Right atrium auricular region (tissue), 2 donors: ENCODE data around the gene SPTAN1. TPM values are rescaled to one million over a fixed set of nuclear protein-coding genes. Genes with fewer than 3 reads are reported as not detected.

Experiments
- DNase-seq: peaks from one replicate; pipeline ENCODE4 v3.0.0-alpha.2; 2019; ENCODE audit warnings: low spot score
- H3K27ac ChIP-seq, 2 donors: fragments of 200-600 bp; sonication (generic); 1 replicate in 1 of 2; 2 replicates in 1 of 2; pipeline ENCODE4 v1.5.1; 2016 to 2019
- H3K27me3 ChIP-seq, 2 donors: fragments of 200-600 bp; sonication (generic); one replicate each; pipeline versions ENCODE4 v1.5.1 to v1.6.0; 2017 to 2019
- H3K36me3 ChIP-seq: fragments of 200-600 bp; sonication (generic); one replicate; pipeline ENCODE4 v1.5.1; 2016
- H3K4me1 ChIP-seq, 2 donors: fragments of 200-600 bp; sonication (generic); one replicate each; pipeline versions ENCODE4 v1.5.1 to v1.6.0; 2017 to 2019
- H3K4me3 ChIP-seq, 2 donors: fragments of 200-600 bp; sonication (generic); 1 replicate in 1 of 2; 2 replicates in 1 of 2; pipeline ENCODE4 v1.5.1; 2017 to 2019; ENCODE audit warnings: mild to moderate bottlenecking in 1 of 2, moderate library complexity in 1 of 2
- H3K9me3 ChIP-seq, 2 donors: fragments of 200-600 bp; sonication (generic); one replicate each; pipeline ENCODE4 v1.5.1; 2019
- CTCF ChIP-seq, 2 donors: fragments of 200-600 bp; sonication (generic); IDR thresholded peaks; one replicate each; pipeline ENCODE4 v1.5.1; 2019; ENCODE audit warnings: antibody characterized with exemption in 2 of 2
- total RNA-seq, 2 donors: library from RNA; depleted of rRNA; stranded (reverse); fragments of >200 nt; gene quantifications; one replicate each; pipeline ENCODE4 v1.1.0, GENCODE V29; 2016

Gene SPTAN1
- total RNA-seq, 2 donors from 2014 or later, result 233 to 270 TPM

GRCh38 chr9:128587453-128587852 lies 35.1 kb downstream of the SPTAN1 start:
- DNase-seq, result no peak
- H3K4me3 ChIP-seq, result no peak overlapping the region
- no peak overlapping the region for H3K27ac ChIP-seq
- no peaks in the 10 kb centered on the region for H3K27me3 ChIP-seq
- H3K9me3 ChIP-seq, result no peaks in the 10 kb centered on the region
- TF ChIP-seq CTCF (IDR thresholded peaks at IDR 0.05), result no peak
- H3K4me1 ChIP-seq, result no peaks in the 10 kb centered on the region
- H3K36me3 ChIP-seq, result peaks cover 98% of the 10 kb centered on the region

- Histone ChIP-seq H3K4me3 (no peak overlapping the region), H3K4me1 (no peaks in the 10 kb centered on the region), H3K27me3 (no peaks in the 10 kb centered on the region), H3K36me3 (peaks cover 98% of the 10 kb centered on the region), H3K9me3 (no peaks in the 10 kb centered on the region), H3K27ac (no peak overlapping the region)
- no peak for DNase-seq
- no peak for TF ChIP-seq CTCF (IDR thresholded peaks at IDR 0.05)
Measured at GRCh38 chr9:128588581-128589233, 36.3 kb downstream of the SPTAN1 start.

- Histone ChIP-seq H3K4me1 (no peaks in the 10 kb centered on the region), H3K4me3 (no peak overlapping the region), H3K27me3 (no peaks in the 10 kb centered on the region), H3K9me3 (no peaks in the 10 kb centered on the region), H3K36me3 (peaks cover 97% of the 10 kb centered on the region), H3K27ac (no peak overlapping the region)
- DNase-seq, result no peak
- no peak for TF ChIP-seq CTCF (IDR thresholded peaks at IDR 0.05)
Measured at GRCh38 chr9:128593039-128593438, 40.7 kb downstream of the SPTAN1 start.

DNA sequence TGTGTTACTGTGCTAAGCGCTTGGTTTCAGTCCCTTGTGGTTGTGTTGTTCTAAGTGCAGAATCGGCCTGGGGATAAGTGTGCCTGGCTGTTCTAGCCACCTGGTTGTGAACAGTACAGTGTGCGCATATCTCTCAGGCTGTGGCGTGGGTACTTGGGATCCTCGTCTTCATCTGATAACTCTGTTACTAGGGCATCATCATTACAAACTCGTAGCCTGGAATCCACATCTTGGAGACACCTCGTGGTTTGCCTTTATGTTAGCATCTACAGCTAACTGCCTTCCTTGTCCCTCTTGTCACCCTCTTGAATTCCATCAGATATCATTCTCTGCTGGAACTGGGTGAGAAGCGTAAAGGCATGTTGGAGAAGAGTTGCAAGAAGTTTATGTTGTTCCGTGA lies 41.5 kb downstream of the SPTAN1 start:
- DNase-seq, result no peak
- Histone ChIP-seq H3K36me3 (peaks cover 97% of the 10 kb centered on the region), H3K4me3 (no peak overlapping the region), H3K27me3 (no peaks in the 10 kb centered on the region), H3K4me1 (no peaks in the 10 kb centered on the region), H3K27ac (no peak overlapping the region), H3K9me3 (no peaks in the 10 kb centered on the region)
- TF ChIP-seq CTCF (IDR thresholded peaks at IDR 0.05), result no peak

- H3K9me3 ChIP-seq, result no peaks in the 10 kb centered on the region
- no peaks in the 10 kb centered on the region for H3K4me1 ChIP-seq
- no peak overlapping the region for H3K4me3 ChIP-seq
- DNase-seq, result no peak
- no peak overlapping the region for H3K27ac ChIP-seq
- peaks cover 99% of the 10 kb centered on the region for H3K36me3 ChIP-seq
- no peak for TF ChIP-seq CTCF (IDR thresholded peaks at IDR 0.05)
- no peaks in the 10 kb centered on the region for H3K27me3 ChIP-seq
Measured at GRCh38 chr9:128595471-128595870, 43.1 kb downstream of the SPTAN1 start.

DNA sequence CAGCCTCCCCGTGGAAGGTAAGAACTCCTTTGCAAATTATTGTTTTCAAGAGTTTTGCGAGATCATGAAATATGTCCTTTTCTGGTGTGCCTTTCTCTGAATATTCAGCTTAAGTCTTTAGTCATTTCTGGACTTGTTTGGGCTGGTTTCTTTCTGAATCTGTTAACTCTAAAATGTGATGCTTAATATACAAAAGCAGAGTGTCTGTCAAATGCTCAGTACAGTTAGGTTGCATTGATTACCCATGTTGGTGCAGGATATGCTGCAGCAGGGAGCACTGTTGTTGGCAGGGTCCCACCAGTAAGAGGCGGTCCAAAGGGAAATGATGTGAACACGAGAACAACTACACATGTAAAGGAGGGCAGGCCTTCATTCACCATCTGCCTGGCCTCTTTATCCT lies 47.7 kb downstream of the SPTAN1 start:
- peaks cover 95% of the 10 kb centered on the region for H3K36me3 ChIP-seq
- no peaks in the 10 kb centered on the region for H3K27me3 ChIP-seq
- no peak overlapping the region for H3K4me3 ChIP-seq
- TF ChIP-seq CTCF (IDR thresholded peaks at IDR 0.05), result no peak
- no peak overlapping the region for H3K27ac ChIP-seq
- no peaks in the 10 kb centered on the region for H3K9me3 ChIP-seq
- H3K4me1 ChIP-seq, result no peaks in the 10 kb centered on the region
- no peak for DNase-seq
